HG03469 (cell line): Measurements from ENCODE around the gene RHOU.
"Not testable (repeated sequence)": the region's sequence is repeated elsewhere in the genome, so short reads cannot be mapped to it uniquely, and the experiment has no call there.

Experiments used
- ATAC-seq: cut with Tn5 transposase; IDR thresholded peaks from one replicate; pipeline ENCODE4 v1.9.1; 2021; ENCODE audit warnings: mild to moderate bottlenecking, moderate library complexity, moderate number of reproducible peaks; ENCODE audit not compliant: unreplicated experiment

Gene RHOU

GRCh38 chr1:228734881-228735801 is at the start of gene RHOU:
Gene RHOU (plus strand): TSS chr1:228735479. CDS start chr1:228735743, 264 bp downstream.
- no peak for ATAC-seq

- ATAC-seq = no peak
These were observed 47.7 kb upstream of the RHOU start for GRCh38 chr1:228687587-228687986.

DNA sequence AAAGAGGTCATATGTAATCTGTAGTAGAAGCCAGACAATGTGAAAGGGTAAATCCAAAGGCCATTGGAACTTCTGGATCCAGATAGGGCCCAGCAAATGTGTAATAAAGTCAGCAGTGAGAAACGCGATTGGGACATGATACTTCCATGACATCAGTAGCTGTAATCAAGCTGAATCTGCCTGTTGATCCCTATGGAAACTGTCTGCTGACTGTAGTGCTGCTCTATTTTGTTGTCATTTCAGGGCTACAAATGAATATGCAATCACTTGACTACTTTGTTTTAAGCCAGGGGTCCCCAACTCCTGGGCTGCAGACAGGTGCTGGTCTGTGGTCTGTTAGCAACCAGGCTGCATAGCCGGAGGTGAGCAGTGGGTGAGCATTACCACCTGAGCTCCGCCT is 46.0 kb upstream of the RHOU start:
- no peak for ATAC-seq

GRCh38 chr1:228691211-228691610 is 44.1 kb upstream of the RHOU start:
- ATAC-seq = no peak

GRCh38 chr1:228691926-228692325 is 43.4 kb upstream of the RHOU start:
- ATAC-seq = no peak

DNA sequence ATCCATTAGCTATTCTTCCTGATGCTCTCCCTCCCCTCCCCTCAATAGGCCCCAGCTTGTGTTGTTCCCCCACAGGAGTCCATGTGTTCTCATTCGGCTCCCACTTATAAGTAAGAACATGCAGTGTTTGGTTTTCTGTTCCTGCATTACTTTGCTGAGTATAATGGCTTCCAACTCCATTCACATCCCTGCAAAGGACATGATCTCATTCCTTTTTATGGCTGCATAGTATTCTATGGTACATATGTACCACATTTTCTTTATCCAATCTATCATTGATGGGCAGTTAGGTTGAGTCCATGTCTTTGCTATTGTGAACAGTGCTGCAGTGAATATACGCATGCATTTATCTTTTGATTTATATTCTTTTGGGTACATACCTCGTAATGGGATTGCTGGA is 40.8 kb upstream of the RHOU start:
- not testable (repeated sequence) for ATAC-seq

GRCh38 chr1:228695015-228695955 is 40.0 kb upstream of the RHOU start:
- ATAC-seq = no peak

DNA sequence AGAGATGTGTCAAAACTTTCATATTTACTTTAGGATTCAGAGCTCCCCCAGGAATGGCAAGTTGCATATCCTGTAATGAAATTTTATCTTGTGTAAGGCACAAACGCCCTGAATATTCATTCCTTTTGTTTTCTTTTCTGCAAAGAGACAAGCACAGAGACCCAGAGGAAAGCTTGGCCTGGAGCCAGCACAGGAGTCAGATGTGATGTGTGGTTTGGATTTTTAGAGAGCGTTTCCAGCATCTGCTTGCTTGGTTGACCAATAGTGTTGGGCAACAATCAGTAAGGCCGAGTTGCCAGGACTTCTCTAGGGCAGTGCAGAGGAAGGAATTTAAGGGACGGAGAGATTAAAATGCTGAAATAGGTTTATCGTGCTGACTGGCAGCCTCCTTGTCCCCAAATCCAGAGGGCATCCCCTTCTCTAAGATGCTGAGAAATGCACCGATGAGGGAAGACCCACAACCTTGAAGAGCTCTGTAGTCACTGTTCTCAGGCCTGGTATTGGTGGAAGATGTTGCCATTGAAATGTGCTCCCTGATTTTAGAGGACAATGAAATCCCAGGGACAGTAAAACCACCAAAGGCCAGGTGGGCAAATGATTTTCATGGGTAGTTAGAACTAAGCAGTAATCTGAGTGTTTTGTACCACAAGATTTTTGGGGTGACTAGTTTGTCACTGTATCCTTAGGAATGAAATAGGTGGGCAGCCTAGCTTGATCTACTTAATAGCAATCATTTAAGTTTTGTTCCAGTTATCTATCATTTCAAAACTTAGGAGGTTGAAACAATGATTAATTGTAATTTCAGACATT is 37.9 kb upstream of the RHOU start:
- ATAC-seq = no peak

DNA sequence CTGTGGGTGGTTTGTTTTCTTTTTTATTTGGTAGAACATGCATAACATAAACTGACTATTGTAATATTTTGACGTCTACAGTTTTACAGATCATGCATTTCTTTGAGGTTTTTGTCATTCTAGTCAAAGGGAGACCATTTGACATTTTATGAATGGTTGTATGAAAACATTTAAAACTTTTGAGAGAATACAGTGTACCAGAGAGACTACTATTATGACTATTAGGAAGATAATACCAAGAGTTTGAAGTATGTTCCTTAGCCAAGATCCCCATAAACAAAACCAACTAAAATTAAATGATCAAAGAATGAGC is 37.3 kb upstream of the RHOU start:
- ATAC-seq = no peak

- no peak for ATAC-seq
These were observed 32.8 kb upstream of the RHOU start for GRCh38 chr1:228702433-228702832.

- ATAC-seq = no peak
These were observed 29.0 kb upstream of the RHOU start for GRCh38 chr1:228706305-228706704.

GRCh38 chr1:228717081-228717480 is 18.2 kb upstream of the RHOU start:
- no peak for ATAC-seq

DNA sequence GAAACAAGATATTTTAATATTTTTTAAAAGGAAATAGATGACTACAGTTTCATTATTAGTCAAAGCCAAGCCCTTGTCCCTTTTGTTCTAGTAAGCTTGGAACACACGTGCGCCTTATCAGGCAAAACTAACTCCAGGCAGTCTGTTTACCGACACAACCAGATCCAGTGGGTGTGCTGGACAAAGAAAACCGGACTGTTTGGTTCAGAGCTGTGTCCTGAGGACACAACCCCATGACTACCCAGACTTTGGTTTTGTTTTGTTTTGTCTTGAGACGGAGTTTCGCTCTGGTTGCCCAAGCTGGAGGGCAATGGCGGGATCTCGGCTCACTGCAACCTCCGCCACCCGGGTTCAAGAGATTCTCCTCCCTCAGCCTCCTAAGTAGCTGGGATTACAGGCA is 13.9 kb upstream of the RHOU start:
- no peak for ATAC-seq

DNA sequence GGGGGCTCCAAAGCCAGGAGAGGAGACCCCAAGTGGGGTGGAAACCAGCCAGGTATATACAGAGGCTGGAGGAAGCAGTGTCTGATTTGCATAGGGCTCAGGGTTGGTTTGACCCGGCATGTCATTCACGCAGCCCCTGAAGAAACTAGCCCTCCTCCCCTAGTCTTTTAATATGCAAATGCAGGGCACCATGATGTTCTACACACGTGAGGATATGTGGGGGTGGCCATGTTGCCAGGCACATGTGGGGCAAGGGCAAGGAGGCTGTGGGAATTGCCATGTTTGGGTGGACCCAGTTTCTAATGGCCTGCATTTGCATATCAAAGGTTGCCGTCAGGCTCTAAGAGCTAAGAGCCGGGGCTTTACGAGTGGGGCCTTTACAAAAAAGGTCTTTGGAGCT is 12.0 kb upstream of the RHOU start:
- ATAC-seq = no peak

GRCh38 chr1:228723921-228724320 is 11.4 kb upstream of the RHOU start:
- no peak for ATAC-seq

GRCh38 chr1:228725178-228725577 is 10.1 kb upstream of the RHOU start:
- ATAC-seq = no peak

DNA sequence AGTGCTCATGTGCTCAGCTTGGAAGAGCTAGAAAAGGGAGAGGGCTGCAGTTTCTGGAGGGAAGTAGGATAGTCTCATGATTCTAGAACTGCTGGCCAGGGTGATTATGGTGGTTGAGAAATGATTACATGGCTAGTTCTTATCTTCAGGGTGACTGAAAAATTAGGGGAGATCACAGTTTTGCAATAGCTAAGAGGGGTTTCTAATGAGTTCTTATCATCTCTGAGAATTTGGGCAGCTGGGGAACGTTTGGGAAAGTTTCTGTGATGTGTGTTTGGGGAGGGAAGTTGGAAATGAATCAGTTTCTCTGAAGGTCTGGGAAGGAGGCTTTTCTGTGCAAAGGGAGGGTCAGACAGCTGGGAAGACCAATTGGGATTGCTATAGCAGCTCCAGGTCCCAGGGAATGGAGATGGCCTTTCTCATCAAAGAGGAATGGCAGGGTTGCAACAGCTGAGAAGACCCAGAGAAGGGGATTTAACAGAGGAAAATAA is 7.6 kb upstream of the RHOU start:
- no peak for ATAC-seq

DNA sequence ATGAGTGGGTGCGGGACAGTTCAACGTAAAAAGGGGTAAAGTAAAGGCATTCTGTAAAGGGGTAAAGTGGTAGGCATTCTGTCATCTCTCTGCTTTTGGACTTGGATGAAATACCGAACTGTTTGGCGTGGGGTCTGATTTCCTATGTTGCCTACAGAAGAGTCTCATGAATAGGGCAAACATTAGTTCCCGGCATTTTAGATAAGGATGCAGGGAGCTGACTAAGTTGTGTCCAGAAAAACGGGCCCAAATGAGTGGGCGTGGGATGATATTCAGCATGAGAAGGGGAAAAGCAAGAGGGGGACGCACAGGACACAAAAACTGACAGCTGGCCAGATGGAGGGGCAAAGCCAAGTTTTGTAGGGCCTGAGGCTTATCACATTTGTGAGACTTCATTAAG is 2.9 kb upstream of the RHOU start:
- no peak for ATAC-seq

DNA sequence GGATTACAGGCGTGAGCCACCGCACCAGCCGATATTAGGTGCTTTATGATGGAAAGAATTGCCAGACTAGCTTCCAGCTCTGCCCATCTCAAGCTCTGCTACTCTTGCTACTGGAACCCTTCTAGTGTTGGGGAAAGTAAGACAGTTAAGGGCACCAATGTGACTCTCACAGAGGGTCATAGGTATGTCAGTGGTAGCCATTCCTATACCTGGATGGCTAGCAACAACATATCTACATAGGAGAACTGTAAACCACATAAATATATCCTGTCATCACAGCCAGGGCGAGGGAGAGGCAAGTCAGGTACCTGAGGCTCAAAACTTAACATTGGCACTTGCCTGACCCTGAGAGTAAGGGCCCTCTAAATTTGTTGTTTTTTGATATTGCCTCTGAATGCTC is 1.7 kb upstream of the RHOU start:
- ATAC-seq = no peak

DNA sequence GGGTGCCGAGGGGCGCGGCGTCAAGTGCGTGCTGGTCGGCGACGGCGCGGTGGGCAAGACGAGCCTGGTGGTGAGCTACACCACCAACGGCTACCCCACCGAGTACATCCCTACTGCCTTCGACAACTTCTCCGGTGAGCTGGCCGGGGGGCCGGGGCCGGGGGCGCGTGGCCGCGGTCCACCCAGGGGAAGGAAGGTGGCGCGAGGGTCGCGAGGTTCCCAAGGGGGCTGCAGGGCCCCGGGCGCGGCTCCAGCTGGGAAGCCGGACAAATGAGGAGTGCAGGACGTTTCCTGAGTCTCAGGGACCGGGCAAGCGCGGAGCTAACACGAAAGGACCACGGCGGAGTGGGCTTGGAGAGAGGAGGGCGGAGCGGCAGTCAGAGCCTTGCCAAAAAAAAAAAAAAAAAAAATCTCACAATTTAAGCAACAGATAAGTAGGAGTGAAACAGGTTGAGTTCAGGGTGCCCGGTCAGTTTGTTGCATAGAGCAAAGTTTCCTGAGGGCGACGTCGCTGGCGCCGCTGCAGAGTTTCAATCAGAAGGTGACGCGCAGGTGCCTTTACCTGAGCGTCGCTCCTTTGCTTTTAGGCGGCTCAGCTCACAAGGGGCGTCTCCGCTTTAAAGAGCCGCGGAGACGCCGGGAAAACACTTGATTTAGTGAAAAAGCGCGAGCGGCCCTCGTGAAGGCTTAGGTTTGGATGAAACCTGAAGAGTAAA is 750 bp downstream of the RHOU start:
- no peak for ATAC-seq
